ENCODE results near the gene CACNA2D3.

The CACNA2D3 gene

GRCh38 chr3:54374214-54374852, 252.0 kb downstream of the CACNA2D3 start:
- DNase-seq (ENCODE audit: low read depth): no peak

- DNase-seq (ENCODE audit: low read depth): no peak
Observed at GRCh38 chr3:54376142-54376807, 253.9 kb downstream of the CACNA2D3 start.

GRCh38 chr3:54376939-54377578, 254.7 kb downstream of the CACNA2D3 start:
- no peak for DNase-seq (ENCODE audit: low read depth)

- no peak for DNase-seq (ENCODE audit: low read depth)
Observed at GRCh38 chr3:54378184-54378583, 255.8 kb downstream of the CACNA2D3 start.

GRCh38 chr3:54384279-54384678, 261.9 kb downstream of the CACNA2D3 start:
- no peak for DNase-seq (ENCODE audit: low read depth)

- DNase-seq (ENCODE audit: low read depth): no peak
Observed at GRCh38 chr3:54390582-54390981, 268.2 kb downstream of the CACNA2D3 start.

- no peak for DNase-seq (ENCODE audit: low read depth)
Observed at GRCh38 chr3:54393150-54393549, 270.8 kb downstream of the CACNA2D3 start.

GRCh38 chr3:54408328-54408727, 286.0 kb downstream of the CACNA2D3 start:
- no peak for DNase-seq (ENCODE audit: low read depth)

- DNase-seq (ENCODE audit: low read depth): no peak
Observed at GRCh38 chr3:54421943-54422342, 299.6 kb downstream of the CACNA2D3 start.

- DNase-seq (ENCODE audit: low read depth): no peak
Observed at GRCh38 chr3:54424292-54424691, 301.9 kb downstream of the CACNA2D3 start.

GRCh38 chr3:54426381-54426780, 304.0 kb downstream of the CACNA2D3 start:
- DNase-seq (ENCODE audit: low read depth): no peak

- no peak for DNase-seq (ENCODE audit: low read depth)
Observed at GRCh38 chr3:54427501-54427900, 305.1 kb downstream of the CACNA2D3 start.

- peak; percentile 77 for DNase-seq (ENCODE audit: low read depth)
Observed at GRCh38 chr3:54427941-54428871, 305.9 kb downstream of the CACNA2D3 start.

- DNase-seq (ENCODE audit: low read depth): no peak
Observed at GRCh38 chr3:54432975-54433374, 310.6 kb downstream of the CACNA2D3 start.

- DNase-seq (ENCODE audit: low read depth): no peak
Observed at GRCh38 chr3:54433846-54434245, 311.5 kb downstream of the CACNA2D3 start.

- DNase-seq (ENCODE audit: low read depth): no peak
Observed at GRCh38 chr3:54434756-54435155, 312.4 kb downstream of the CACNA2D3 start.

- no peak for DNase-seq (ENCODE audit: low read depth)
Observed at GRCh38 chr3:54437271-54437670, 314.9 kb downstream of the CACNA2D3 start.

- no peak for DNase-seq (ENCODE audit: low read depth)
Observed at GRCh38 chr3:54443561-54444161, 321.3 kb downstream of the CACNA2D3 start.

- no peak for DNase-seq (ENCODE audit: low read depth)
Observed at GRCh38 chr3:54445630-54446029, 323.3 kb downstream of the CACNA2D3 start.

GRCh38 chr3:54447427-54447826, 325.1 kb downstream of the CACNA2D3 start:
- DNase-seq (ENCODE audit: low read depth): no peak

GRCh38 chr3:54454806-54455205, 332.5 kb downstream of the CACNA2D3 start:
- DNase-seq (ENCODE audit: low read depth): no peak

GRCh38 chr3:54458357-54458756, 336.0 kb downstream of the CACNA2D3 start:
- DNase-seq (ENCODE audit: low read depth): no peak

Data from iris pigment epithelial cell (primary cell).